Activated CD4-positive, alpha-beta T cell treated with anti-CD3 and anti-CD28 coated beads for 24 hours (primary cell): Measurements from ENCODE around the gene TAMALIN.
A peak's percentile ranks its signal among the peaks of the same experiment; 100 is the strongest.

ENCODE experiments used
- DNase-seq, 2 donors: peaks; one replicate each; pipeline ENCODE4 v3.0.0-alpha.2; 2020; ENCODE audit warnings: low read depth in 2 of 2

TAMALIN gene

DNA sequence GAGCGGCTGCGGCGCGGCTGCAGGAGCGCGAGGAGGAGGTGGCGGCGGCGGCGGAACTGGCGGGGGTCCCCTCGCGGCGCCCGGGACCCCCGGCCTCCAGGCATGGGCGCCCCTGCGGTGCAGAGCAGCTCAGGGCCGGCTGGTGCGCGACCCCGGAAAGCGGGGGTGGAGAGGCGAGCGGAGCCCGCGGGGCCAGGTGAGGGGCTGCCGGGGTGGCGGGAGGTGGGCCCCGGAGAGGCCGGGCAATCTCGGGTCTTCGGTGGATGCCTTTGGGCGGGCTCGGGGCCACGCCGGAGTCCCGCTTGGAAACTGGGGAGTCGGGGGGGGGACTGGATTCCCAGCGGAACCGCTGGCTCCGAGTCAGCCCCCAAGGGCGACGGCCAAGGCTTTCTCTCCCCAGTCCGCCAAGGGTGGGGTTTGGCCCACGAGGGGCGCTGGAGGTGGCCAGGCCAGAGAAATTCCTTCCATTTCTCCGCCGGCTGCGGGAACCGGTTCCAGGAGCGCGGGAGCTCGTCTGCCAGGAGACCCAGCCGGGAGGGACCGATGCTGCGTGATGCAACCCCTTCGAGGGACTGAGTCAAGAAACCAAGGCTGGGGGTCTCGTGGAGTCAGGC, 30.6 kb downstream of the TAMALIN start:
- no peak for DNase-seq

DNA sequence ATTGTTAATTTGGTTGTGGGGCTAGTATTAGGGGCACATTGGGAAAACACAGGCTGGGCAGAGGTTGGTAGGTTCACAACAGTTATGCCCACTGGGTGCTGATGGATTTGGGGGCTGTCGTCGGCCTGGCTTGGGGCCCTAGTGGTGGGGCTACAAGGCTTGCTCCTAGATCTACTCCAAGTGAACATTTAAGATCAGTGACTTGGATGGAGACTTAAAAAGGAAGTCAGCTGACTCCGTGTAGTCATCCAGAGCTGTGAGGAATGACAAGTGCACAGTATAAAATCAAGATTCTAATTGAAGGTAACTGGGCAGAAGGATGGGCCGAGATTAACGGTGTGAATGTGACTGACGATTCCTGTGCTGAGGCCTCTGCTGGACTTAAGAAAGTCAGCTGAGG, 31.7 kb downstream of the TAMALIN start:
- DNase-seq, result no peak

DNA sequence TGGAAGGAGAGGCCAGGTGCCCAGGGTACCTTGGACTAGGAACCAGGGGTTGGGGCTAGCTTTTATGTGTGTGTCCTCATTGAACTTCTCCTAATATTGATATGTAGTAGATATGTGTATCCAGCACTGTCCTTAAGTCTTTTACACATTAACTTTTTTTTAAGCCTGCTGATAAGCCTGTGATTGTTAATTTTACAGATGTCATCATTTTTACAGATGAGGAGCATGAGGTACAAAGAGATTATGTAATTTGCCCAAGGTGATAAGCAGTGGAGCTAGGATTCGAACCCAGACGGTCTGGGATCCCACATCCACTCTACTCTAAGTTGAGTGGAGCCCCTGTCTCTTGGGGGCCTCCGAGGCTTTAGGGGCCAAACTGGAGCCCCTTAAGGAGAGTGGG, 34.3 kb downstream of the TAMALIN start:
- DNase-seq, result no peak

DNA sequence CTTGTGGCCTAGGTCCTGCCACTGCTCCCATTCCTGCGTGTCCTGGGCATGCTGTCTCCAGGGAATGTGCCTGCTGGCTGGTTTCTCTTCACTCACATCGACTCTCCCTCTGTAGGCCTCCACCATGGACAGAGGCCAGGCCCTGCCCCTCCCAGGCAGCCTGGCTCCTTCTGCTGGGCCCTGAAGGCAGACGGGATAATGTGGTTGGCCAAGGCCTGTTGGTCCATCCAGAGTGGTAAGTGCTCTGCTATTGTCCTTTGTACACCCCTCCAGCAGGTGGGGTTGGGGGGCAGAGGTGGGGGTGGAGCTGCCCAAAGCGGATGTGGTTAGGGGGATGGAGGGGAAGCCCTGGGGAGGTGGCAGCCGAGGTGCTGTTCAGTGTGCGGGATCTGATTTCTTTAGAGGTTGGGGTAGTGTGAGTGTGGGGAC, 35.0 kb downstream of the TAMALIN start:
- DNase-seq, result no peak

DNA sequence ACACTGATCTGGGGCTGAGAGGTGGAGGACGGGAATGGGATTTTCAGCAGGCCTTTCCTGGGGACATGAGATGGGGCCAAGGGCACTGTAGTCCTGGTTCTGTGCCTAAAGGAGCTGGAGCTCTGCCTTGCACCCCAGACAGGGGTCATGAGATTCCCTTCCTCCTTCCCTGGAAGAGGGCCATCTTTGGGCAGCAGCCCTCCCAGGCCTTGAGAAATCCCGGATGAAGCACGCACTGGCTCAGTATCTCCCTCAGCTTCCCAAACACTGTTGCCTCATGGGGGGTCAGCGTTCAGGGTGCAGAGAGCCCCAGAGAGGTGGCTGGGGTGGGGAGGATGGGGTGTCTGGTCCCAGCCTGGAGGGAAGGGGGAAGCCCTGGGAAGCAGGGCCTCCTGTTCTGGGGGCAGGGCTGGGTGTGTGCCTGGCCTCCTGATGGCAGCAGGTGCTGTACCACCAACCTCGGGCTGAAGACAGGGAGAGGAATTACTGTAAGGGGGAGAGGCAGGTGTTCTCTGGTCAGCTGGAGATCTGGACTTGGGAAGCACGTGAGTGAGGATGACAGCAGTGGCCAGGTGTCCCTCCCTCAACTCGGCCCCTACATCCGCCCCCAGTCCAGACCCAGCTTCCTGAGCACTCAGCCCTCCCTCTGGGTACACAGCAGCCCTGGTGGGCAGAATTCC, 36.1 kb downstream of the TAMALIN start:
- DNase-seq, result no peak

DNA sequence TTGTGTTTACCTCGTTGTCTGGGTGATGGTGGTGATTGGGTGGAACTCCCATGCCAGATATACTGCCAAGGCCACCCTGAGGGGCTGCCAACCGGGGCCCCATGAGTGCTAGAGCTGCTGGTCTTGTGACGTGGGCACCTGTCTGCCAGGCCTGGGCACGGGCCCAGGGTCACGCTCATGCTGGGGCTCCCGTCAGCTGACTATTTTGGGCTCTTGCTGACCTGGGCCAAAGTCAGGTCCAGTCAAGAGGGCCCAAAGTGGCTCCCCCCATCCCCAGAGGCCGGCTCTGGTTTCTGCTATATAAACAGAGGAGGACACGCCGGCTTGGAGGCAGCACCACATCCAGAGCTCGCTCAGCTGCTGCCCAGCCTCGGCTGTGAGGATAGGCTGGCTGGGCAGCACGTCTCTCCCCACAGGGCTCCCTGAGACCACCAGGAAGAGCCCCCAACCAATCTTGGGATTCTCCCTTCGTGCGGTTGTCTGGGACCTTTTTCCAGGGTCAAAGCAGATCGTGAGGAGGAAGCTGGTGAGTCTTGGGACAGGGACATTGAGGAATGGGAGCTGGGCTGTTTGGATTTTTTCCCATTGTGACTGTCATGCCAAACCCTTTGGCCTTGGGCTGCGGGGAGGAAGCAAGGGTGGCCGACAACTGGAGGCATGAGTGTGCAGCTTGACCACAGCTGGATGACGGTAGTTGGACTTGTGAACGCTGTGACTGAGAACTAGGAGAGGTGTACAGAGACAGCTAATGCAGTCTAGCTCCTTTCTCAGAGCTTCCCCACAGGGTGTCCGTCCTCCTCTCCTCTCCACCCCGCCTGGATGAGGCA, 36.9 kb downstream of the TAMALIN start:
- DNase-seq, result no peak

DNA sequence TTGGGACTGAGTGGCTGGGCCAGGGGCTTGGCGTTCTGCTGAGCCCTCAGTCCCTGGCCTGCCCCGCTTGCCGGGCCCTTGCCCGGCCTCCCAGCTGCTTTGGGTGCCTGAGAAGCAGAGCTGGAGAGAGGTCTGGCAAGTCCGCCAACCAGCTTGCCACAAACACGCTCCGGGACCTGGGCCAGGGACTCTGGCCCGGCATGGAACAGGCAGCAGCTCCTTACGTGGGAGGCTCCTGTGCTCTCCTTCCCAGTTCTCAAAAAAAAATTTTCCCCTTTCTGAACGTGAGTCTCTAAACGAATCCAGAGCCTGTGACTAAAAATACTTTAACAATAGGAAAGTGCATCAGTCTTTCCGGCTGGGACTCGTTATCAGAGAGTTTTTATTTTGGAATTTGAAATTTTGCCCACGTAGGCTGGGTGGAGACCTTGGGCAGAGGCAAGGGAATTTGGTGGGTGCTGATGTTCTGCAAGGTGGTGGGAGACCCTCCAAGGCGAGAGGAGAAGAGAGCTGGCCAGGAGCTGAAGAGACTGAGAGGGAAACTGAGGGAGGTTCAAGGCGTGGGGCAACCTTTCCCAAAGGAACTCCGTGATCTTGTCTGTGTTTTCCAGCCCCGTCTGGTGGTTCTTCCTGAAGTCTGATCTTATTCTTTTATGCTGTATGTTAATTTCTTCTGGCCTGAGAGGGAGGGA, 37.7 kb downstream of the TAMALIN start:
- DNase-seq, result no peak

DNA sequence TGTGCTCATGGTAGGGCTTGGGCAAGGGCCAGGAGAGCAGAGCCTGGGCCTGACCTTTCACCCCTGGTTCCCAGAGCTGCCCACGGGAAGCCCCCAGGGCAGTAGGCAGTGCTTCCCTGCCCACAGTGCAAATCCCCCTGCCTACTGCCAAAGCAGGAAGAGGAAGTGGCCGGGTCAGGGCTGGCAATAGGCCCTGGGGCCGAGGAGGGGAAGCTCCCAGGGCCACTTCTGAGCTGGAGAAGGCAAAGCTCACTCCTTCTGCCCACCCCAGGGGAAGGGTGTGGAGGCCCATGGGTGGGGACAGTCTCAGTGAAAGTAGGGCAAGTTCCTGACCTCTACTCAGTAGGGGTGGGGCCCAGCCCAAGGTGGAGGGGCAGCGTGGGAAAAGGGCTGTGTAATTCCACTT, 39.1 kb downstream of the TAMALIN start:
- no peak for DNase-seq

DNA sequence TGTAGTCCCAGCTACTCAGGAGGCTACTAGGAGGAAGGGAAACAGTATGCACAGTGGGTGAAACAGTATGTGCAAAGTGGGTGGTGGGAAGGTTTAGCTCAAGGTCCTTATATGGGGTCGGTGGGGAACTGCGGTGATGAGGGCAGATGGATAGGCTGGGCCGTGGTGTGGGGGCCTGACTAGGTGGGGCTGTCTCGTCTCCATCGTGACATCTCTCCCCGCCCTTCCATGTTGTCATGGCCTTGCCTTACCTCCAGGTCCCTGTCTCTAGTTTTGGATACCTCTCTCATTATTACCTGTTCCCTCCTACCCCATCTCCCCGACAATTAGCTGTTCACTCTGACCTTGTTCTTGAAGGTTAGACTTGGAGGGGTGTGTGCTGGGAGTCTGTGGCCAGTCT, 40.1 kb downstream of the TAMALIN start:
- no peak for DNase-seq

DNA sequence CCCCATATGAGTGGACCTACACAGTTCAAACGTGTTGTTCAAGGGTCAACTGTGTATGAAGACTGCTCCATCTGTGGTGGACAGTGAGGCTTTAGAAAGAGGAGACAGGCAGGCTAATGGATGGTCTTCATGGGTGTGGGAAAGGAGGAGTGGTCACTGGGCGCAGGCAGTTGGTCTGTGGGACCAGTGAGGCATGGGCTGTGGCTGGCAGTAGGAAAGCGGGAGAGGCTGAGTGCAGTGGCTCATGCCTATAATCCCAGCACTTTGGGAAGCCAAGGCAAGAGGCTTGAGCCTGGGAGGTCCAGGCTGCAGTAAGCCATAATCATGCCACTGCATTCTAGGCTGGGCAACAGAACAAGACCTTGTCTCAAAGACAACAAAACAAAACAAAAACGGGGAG, 42.5 kb downstream of the TAMALIN start:
- no peak for DNase-seq

DNA sequence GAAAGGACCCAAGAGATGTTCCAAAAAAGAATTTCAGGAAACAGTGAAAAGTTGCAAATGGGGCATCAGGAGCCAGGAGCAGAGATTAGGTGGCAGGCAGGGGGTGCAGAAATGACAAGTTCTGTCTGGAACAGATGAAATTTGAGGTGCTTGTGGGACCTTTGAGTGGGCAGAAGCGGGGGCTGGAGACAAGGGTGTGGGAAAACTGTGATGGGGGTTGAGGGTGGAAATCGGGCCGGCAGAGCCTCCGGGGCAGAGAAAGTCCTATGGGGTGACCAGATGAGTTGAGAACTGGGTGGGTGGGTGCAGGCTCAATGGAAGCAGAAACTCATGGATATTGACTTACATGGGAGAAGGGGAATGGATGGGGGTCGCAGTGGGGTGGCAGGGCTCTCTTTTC, 42.9 kb downstream of the TAMALIN start:
- DNase-seq, result no peak

DNA sequence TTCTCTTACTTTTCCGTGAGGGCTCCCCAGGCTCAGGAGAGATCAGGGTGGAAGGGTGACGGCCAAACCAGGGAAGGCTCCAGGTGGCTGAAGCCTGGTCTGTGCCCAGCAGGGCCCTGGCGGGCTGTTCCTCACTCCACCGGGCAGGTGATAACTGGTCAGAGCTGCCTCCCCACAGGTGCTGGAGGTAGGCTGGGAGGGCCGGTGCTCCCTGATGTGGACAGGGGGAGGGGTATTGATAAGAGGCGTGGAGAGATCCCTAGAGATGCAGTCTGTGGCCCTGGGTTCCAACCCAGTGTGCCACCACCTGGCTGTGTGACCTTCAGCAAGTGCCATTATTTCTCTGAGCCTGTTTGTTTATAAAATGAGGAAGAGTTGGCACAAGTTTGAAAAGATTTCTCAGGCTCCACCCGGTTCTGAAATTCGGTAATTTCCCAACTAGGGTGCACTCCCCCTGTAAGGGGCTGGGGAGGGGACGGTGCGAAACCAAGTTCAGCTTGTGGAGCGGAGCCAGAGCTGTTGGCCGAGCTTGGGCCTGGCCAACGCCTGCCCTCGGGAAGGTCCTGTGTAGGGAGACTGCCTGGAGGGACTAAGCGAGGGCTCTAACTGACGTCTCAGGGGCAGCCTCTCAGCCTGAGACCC, 43.5 kb downstream of the TAMALIN start:
- no peak for DNase-seq

DNA sequence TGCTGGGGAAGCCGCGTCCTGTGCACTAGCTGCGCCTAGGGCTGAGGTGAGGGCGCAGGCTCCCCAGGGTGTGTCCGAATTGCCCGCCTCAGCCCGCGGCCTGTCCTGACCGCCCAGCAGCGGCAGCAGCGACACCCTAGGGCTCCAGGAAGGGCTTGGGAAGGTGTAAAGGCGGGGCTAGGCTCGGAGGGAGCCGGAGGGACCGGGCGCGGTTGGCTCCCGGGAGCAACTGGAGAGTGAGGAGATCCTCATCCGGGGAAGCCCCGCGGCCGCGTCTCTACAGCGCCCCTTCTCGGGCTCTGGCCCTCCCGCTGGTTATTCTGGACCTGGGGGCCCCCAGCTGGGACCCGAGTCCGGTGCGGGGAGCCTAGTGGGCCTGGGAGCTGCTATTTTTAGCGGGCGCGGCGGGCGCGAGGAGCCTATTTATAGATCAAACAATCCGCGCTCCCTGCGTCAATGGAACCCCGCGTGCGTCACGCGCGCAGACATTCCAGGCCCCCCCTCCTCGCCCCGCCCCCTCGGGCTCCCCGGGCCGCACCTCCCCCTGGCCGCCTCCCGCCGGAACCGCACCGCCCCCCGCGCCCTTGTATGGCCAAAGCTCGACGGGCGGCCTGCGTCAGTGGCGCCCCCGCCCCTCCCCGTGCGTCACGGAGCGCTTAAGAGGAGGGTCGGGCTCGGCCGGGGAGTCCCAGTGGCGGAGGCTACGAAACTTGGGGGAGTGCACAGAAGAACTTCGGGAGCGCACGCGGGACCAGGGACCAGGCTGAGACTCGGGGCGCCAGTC, 44.2 kb downstream of the TAMALIN start, which contains the start of gene NR4A1:
TSS of gene NR4A1 (plus strand) at position 685 of the 784 bp plus-strand sequence. CDS start 2,887 bp downstream, outside the sequence.
- peak; percentile 99 for DNase-seq

DNA sequence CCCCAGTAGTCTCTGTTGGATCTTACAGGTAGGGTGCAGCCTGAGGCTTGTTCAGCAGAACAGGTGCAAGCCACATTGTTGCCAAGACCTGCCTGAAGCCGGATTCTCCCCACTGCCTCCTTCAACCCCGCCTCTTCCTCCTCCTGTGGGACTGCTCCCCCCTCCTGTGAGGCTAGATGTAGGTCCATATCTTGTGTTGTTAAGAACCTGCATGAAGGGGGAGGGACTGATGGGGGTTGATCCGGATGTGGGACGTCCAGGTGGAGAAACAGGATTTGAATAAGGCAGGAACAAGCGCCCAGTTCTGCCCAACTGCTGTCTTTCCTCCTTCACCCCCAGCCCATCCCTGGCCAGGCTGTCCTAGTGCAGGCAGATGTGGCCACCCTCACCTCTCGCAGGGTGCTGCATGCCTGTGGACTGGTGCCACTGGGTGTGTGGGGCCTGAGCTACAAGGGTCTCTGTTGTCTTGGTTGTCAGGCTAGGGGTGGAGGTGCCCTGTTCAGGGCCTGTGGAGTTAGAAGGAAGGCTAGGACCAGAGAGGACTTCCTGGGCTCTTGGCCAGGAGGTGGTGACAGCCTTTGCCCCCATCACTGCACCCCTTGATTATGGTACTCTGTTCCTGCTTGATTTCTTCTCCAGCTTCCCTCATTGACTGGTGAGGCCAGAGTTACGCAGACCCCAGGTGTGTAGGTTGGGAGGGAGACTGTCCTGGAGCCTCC, 45.9 kb downstream of the TAMALIN start:
- no peak for DNase-seq

DNA sequence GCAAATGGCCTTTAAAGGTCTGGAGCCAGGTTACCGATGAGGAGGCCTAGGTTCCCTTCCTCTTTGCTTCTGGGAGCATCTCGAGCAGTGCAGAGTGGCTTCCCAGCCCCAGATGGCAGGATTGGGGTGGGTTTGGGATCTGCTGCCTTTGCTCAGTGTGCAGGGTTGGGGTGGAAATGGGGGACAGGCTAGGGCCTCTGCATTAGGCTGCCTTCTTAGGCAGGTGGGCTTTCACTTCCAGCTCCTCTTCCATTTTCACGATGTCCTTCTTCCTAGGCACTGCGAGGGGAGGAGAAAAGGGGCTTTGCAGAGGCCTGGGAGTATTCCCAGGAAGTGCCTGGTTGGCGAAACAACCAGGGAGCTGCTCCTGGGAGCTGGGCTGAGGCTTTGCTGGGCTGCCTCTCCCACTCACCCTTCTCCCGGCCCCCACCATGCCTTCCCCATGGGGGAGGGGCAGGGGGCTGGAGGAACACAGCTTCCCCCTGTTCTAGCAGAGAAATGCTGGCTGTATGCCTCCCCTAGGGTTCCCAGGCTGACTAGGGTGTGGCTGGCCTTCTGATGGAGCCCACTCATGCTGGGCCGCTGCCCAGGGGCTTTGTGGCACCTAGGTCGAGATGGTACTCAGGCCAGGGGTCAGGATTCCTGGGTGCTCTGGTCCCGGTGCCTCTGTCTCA, 46.9 kb downstream of the TAMALIN start:
- DNase-seq, result no peak

DNA sequence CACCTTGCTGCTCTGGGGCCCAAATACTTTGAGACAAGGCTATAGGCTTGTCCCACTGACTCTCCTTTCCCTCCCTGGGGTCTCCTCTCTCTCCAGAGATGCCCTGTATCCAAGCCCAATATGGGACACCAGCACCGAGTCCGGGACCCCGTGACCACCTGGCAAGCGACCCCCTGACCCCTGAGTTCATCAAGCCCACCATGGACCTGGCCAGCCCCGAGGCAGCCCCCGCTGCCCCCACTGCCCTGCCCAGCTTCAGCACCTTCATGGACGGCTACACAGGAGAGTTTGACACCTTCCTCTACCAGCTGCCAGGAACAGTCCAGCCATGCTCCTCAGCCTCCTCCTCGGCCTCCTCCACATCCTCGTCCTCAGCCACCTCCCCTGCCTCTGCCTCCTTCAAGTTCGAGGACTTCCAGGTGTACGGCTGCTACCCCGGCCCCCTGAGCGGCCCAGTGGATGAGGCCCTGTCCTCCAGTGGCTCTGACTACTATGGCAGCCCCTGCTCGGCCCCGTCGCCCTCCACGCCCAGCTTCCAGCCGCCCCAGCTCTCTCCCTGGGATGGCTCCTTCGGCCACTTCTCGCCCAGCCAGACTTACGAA, 47.6 kb downstream of the TAMALIN start:
- DNase-seq, result no peak

DNA sequence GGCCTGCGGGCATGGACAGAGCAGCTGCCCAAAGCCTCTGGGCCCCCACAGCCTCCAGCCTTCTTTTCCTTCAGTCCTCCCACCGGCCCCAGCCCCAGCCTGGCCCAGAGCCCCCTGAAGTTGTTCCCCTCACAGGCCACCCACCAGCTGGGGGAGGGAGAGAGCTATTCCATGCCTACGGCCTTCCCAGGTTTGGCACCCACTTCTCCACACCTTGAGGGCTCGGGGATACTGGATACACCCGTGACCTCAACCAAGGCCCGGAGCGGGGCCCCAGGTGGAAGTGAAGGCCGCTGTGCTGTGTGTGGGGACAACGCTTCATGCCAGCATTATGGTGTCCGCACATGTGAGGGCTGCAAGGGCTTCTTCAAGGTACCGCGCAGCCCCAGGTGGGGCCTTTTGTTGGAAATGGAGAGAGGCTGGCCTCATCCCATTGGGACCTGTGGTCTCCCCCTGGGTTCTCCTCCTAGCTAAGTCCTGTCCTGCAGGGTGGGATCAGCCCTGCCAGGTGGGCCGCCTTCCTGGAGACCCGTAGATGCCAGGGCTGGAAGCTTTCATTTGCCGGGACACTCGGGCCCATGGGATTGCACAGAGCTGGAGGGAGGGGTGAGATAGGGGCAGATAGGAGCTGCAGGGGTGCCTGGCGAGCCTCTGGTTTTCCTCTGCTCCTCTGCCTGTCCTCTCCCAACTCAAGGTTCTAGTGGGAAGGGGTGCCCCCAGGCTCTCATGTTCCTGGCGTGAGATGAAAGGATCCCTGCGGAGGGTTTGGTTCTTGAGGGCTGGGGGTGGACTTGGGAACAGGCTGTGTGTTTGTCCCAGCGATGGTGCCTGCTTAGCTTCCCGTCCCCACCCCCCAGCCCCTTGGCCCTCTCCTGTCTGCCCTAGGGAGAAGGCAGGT, 48.3 kb downstream of the TAMALIN start:
- no peak for DNase-seq
